GM12878 (cell line): Measurements from ENCODE around the gene IFI27L2. TPM values are rescaled to one million over a fixed set of nuclear protein-coding genes. Genes with fewer than 3 reads are reported as not detected.

Source experiments
- ATF7 ChIP-seq: fragments of 450-650 bp; IDR thresholded peaks from 2 replicates; pipeline ENCODE4 v1.6.1; 2016; ENCODE audit warnings: low read depth, mild to moderate bottlenecking
- CUX1 ChIP-seq: IDR thresholded peaks from 2 replicates; pipeline ENCODE4 v1.6.1; 2012; ENCODE audit warnings: improper control_type of control experiment, low read depth, low read length; ENCODE audit not compliant: insufficient replicate concordance
- IRF4 ChIP-seq: IDR thresholded peaks from 2 replicates; pipeline ENCODE4 v1.6.1; 2011; ENCODE audit warnings: low read depth, low read length
- NFYB ChIP-seq: IDR thresholded peaks from 2 replicates; pipeline ENCODE4 v1.6.1; 2011; ENCODE audit warnings: low read depth, mild to moderate bottlenecking, low read length, improper control_type of control experiment, moderate library complexity; ENCODE audit not compliant: insufficient read depth
- PAX5 ChIP-seq: IDR thresholded peaks from 2 replicates; pipeline ENCODE4 v1.6.1; 2011; ENCODE audit warnings: low read depth, low read length, borderline replicate concordance
- POLR2A ChIP-seq: IDR thresholded peaks from 2 replicates; pipeline ENCODE4 v1.6.1; 2011; ENCODE audit warnings: low read depth, mild to moderate bottlenecking, low read length
- REST ChIP-seq: IDR thresholded peaks from 2 replicates; pipeline ENCODE4 v1.6.1; 2012; ENCODE audit warnings: mild to moderate bottlenecking, low read depth, low read length
- SKIL ChIP-seq: fragments of 450-650 bp; IDR thresholded peaks from 2 replicates; pipeline ENCODE4 v1.6.1; 2017; ENCODE audit warnings: mild to moderate bottlenecking, low read depth, inconsistent platforms; ENCODE audit not compliant: poor library complexity, severe bottlenecking
- polyA plus RNA-seq, 11 experiments: library from polyadenylated mRNA; depleted of rRNA in 4 of 11; unstranded in 6 of 11; stranded (reverse) in 5 of 11; fragments of >200 nt; fragmentation: Nextera tagmentation in 4 of 11; fragmentation: Illumina TruSeq in 1 of 11; extraction: Ambion mirVana in 4 of 11; extraction: Trizol in 1 of 11; gene quantifications; 1 replicate in 1 of 11; 2 replicates in 10 of 11; pipeline versions ENCODE4 v1.2.1 to v1.2.3, GENCODE V29; 2011 to 2016; ENCODE audit warnings: inconsistent platforms in 2 of 11, missing spikeins in 2 of 11, low read depth in 1 of 11
- total RNA-seq, 4 experiments: library from RNA; depleted of rRNA in 3 of 4; stranded (reverse); fragments of >200 nt in 3 of 4; fragmentation: Illumina TruSeq in 1 of 4; extraction: Trizol in 1 of 4; gene quantifications; 2 replicates each; pipeline versions ENCODE4 v1.2.1 to v1.2.3, GENCODE V29; 2013 to 2021

Gene IFI27L2
- total and polyA plus RNA-seq, 10 of the 15 experiments (the other 5 are each of a cell fraction or from before 2014, with no cell fraction given), result 26.6 to 134 (median 60.3) TPM

- TF ChIP-seq REST, result no peak
- no peak for TF ChIP-seq CUX1
- no peak for TF ChIP-seq IRF4
- no peak for TF ChIP-seq SKIL
- no peak for TF ChIP-seq POLR2A
- no peak for TF ChIP-seq PAX5
- TF ChIP-seq NFYB, result no peak
- no peak for TF ChIP-seq ATF7
These were observed 47.4 kb upstream of the IFI27L2 start (continued) for GRCh38 chr14:94176808-94177207.
